GM18870 (cell line): ENCODE results near the gene INSIG1.

ENCODE experiments used
- ATAC-seq: cut with Tn5 transposase; IDR thresholded peaks from one replicate; pipeline ENCODE4 v1.9.1; 2021; ENCODE audit warnings: moderate library complexity; ENCODE audit not compliant: unreplicated experiment

The INSIG1 gene

GRCh38 chr7:155324918-155325235 is 27.2 kb downstream of the INSIG1 start:
- no peak for ATAC-seq

GRCh38 chr7:155326385-155326784 is 28.7 kb downstream of the INSIG1 start:
- ATAC-seq: no peak

- no peak for ATAC-seq
These were observed 30.1 kb downstream of the INSIG1 start for GRCh38 chr7:155327590-155328320.

- ATAC-seq: no peak
These were observed 31.5 kb downstream of the INSIG1 start for GRCh38 chr7:155329225-155329624.

GRCh38 chr7:155331396-155331795 is 33.7 kb downstream of the INSIG1 start:
- no peak for ATAC-seq

GRCh38 chr7:155333346-155334234 is 35.9 kb downstream of the INSIG1 start:
- no peak for ATAC-seq

GRCh38 chr7:155336812-155337602 is 39.3 kb downstream of the INSIG1 start:
- ATAC-seq: no peak

- ATAC-seq: no peak
These were observed 40.4 kb downstream of the INSIG1 start for GRCh38 chr7:155337946-155338631.

- ATAC-seq: no peak
These were observed 41.1 kb downstream of the INSIG1 start for GRCh38 chr7:155338632-155339320.

- ATAC-seq: no peak
These were observed 41.8 kb downstream of the INSIG1 start for GRCh38 chr7:155339474-155339873.

GRCh38 chr7:155340071-155340531 is 42.4 kb downstream of the INSIG1 start:
- ATAC-seq: no peak

- ATAC-seq: no peak
These were observed 43.0 kb downstream of the INSIG1 start for GRCh38 chr7:155340721-155341120.

GRCh38 chr7:155341463-155341983 is 43.8 kb downstream of the INSIG1 start:
- ATAC-seq: no peak

GRCh38 chr7:155342313-155342712 is 44.6 kb downstream of the INSIG1 start:
- no peak for ATAC-seq

- ATAC-seq: no peak
These were observed 45.5 kb downstream of the INSIG1 start for GRCh38 chr7:155343150-155343549.

- ATAC-seq: no peak
These were observed 46.0 kb downstream of the INSIG1 start for GRCh38 chr7:155343661-155344121.

GRCh38 chr7:155344270-155344617 is 46.6 kb downstream of the INSIG1 start:
- ATAC-seq: peak; percentile 16

- ATAC-seq: peak; percentile 68
These were observed 47.1 kb downstream of the INSIG1 start for GRCh38 chr7:155344618-155345433.

- ATAC-seq: no peak
These were observed 47.8 kb downstream of the INSIG1 start for GRCh38 chr7:155345490-155345889.
